GM12878 (cell line): ENCODE measurements around the gene SLC52A3. TPM values are rescaled to one million over a fixed set of nuclear protein-coding genes. Genes with fewer than 3 reads are reported as not detected.

Experiments used
- ATAC-seq: fragments of 200-7000 bp; cut with Tn5 transposase; 3 replicates; pipeline ENCODE4 v1.9.1; 2020; ENCODE audit warnings: mild to moderate bottlenecking, moderate library complexity
- BruUV-seq: library from RNA; stranded (reverse); fragments of 400-500 nt; replicated peaks from 2 replicates; lab custom pipeline; 2021; lab: Mats Ljungman, UMichigan
- CTCF ChIA-PET: fragments of 300-600 bp; sonication (Branson Sonifier 250); formaldehyde crosslinking; extraction: SDS; loops from one replicate; lab custom pipeline; 2021; ENCODE audit warnings: inconsistent platforms; lab: Yijun Ruan, JAX
- POLR2A ChIA-PET: fragments of 350-600 bp; formaldehyde crosslinking; extraction: SDS; loops from one replicate; lab custom pipeline; 2021; ENCODE audit warnings: inconsistent platforms; lab: Charles Lee
- RAD21 ChIA-PET: fragments of 300-600 bp; sonication (Branson Sonifier 250); formaldehyde crosslinking; loops from one replicate; lab custom pipeline; 2023; ENCODE audit warnings: antibody characterized with exemption; ENCODE audit not compliant: unreplicated experiment; lab: Charles Lee
- SMC1A ChIA-PET: fragments of 300-600 bp; sonication (Branson Sonifier 250); formaldehyde crosslinking; loops from one replicate; lab custom pipeline; 2023; ENCODE audit not compliant: unreplicated experiment, uncharacterized antibody; lab: Charles Lee
- DNase-seq: peaks from one replicate; pipeline ENCODE4 v3.0.0-alpha.2; 2011; ENCODE audit warnings: low read depth, low spot score
- FAIRE-seq: peaks from 3 replicates; lab custom pipeline; 2011; peaks lifted over from hg19 to GRCh38; lab: Jason Lieb, UNC
- H2AFZ ChIP-seq: 2 replicates; pipeline ENCODE4 v1.6.0; 2011; ENCODE audit warnings: low read depth, low read length, control low read depth; ENCODE audit not compliant: control insufficient read depth
- H3K27ac ChIP-seq: 2 replicates; pipeline ENCODE4 v1.5.1; 2011; ENCODE audit warnings: control low read depth; ENCODE audit not compliant: control insufficient read depth, insufficient read depth
- H3K27me3 ChIP-seq, 2 experiments: replicated peaks in 1 of 2; 2 replicates each; pipeline versions ENCODE4 v1.6.0 to v1.6.1; 2011; ENCODE audit warnings: low read length in 1 of 2; ENCODE audit not compliant: control insufficient read depth in 2 of 2, insufficient read depth in 2 of 2
- H3K36me3 ChIP-seq, 2 experiments: 2 replicates each; pipeline ENCODE4 v1.5.1; 2011; ENCODE audit warnings: low read length in 1 of 2; ENCODE audit not compliant: control insufficient read depth in 2 of 2, insufficient read depth in 2 of 2
- H3K4me1 ChIP-seq: 2 replicates; pipeline ENCODE4 v1.6.1; 2011; ENCODE audit warnings: mild to moderate bottlenecking, low read length, moderate library complexity, mixed read lengths; ENCODE audit not compliant: control insufficient read depth, insufficient read depth
- H3K4me2 ChIP-seq: 2 replicates; pipeline ENCODE4 v1.6.0; 2011; ENCODE audit warnings: control low read depth; ENCODE audit not compliant: control insufficient read depth, insufficient read depth
- H3K4me3 ChIP-seq: fragments of 200-600 bp; sonication (generic); 2 replicates; pipeline ENCODE4 v1.5.1; 2016
- H3K79me2 ChIP-seq: 2 replicates; pipeline ENCODE4 v1.6.0; 2011; ENCODE audit warnings: low read length; ENCODE audit not compliant: control insufficient read depth, insufficient read depth
- H3K9ac ChIP-seq: 2 replicates; pipeline ENCODE4 v1.8.0; 2011; ENCODE audit warnings: low read length, control low read depth, mixed read lengths; ENCODE audit not compliant: control insufficient read depth, insufficient read depth
- H3K9me3 ChIP-seq: replicated peaks from 3 replicates; pipeline ENCODE4 v1.5.1; 2011; ENCODE audit warnings: mild to moderate bottlenecking, low read length; ENCODE audit not compliant: control insufficient read depth, insufficient read depth
- H4K20me1 ChIP-seq: 2 replicates; pipeline ENCODE4 v1.6.0; 2011; ENCODE audit not compliant: control insufficient read depth, insufficient read depth
- JUNB ChIP-seq: IDR thresholded peaks from 2 replicates; pipeline ENCODE4 v1.6.1; 2016; ENCODE audit warnings: antibody characterized with exemption, mild to moderate bottlenecking
- PML ChIP-seq: IDR thresholded peaks from 2 replicates; pipeline ENCODE4 v1.6.1; 2012; ENCODE audit warnings: low read length, inconsistent platforms
- RAD21 ChIP-seq: IDR thresholded peaks from 2 replicates; pipeline ENCODE4 v1.6.1; 2011; ENCODE audit warnings: mild to moderate bottlenecking, low read depth, low read length, moderate library complexity; ENCODE audit not compliant: insufficient read depth
- WGBS: methylation state at CpG from one replicate; pipeline ENCODE4 v1.1.6; 2016; ENCODE audit warnings: low lambda C conversion rate; ENCODE audit not compliant: insufficient replicate concordance, insufficient coverage; ENCODE audit errors: missing lambda C conversion rate; 5-methylcytosine and 5-hydroxymethylcytosine counted together
- in situ Hi-C: fragments of 300-500 bp; cut with MboI; formaldehyde crosslinking; loops from 9 replicates; pipeline ENCODE4 v1.14.3; 2018; ENCODE audit warnings: mixed read lengths
- intact Hi-C: fragments of 100-400 bp; cut with micrococcal nuclease; formaldehyde crosslinking; loops from one replicate; pipeline ENCODE4 v1.14.2; 2022; ENCODE audit not compliant: unreplicated experiment
- polyA plus RNA-seq, 11 experiments: library from polyadenylated mRNA; depleted of rRNA in 4 of 11; unstranded in 6 of 11; stranded (reverse) in 5 of 11; fragments of >200 nt; fragmentation: Nextera tagmentation in 4 of 11; fragmentation: Illumina TruSeq in 1 of 11; extraction: Ambion mirVana in 4 of 11; extraction: Trizol in 1 of 11; gene quantifications; 1 replicate in 1 of 11; 2 replicates in 10 of 11; pipeline versions ENCODE4 v1.2.1 to v1.2.3, GENCODE V29; 2011 to 2016; ENCODE audit warnings: inconsistent platforms in 2 of 11, missing spikeins in 2 of 11, low read depth in 1 of 11
- total RNA-seq, 4 experiments: library from RNA; depleted of rRNA in 3 of 4; stranded (reverse); fragments of >200 nt in 3 of 4; fragmentation: Illumina TruSeq in 1 of 4; extraction: Trizol in 1 of 4; gene quantifications; 2 replicates each; pipeline versions ENCODE4 v1.2.1 to v1.2.3, GENCODE V29; 2013 to 2021
- TF ChIP-seq, protein P1 (sequence below): fragments of 450-650 bp; IDR thresholded peaks from 2 replicates; pipeline ENCODE4 v1.6.1; 2017; ENCODE audit warnings: low read depth, mild to moderate bottlenecking, moderate library complexity
- TF ChIP-seq, protein P2 (sequence below): fragments of 450-650 bp; formaldehyde crosslinking; IDR thresholded peaks from 2 replicates; pipeline ENCODE4 v1.4.0; 2022; ENCODE audit warnings: mild to moderate bottlenecking, moderate library complexity

The SLC52A3 gene
- total and polyA plus RNA-seq, 10 of the 15 experiments (the other 5 are each of a cell fraction or from before 2014, with no cell fraction given) = not detected

DNA sequence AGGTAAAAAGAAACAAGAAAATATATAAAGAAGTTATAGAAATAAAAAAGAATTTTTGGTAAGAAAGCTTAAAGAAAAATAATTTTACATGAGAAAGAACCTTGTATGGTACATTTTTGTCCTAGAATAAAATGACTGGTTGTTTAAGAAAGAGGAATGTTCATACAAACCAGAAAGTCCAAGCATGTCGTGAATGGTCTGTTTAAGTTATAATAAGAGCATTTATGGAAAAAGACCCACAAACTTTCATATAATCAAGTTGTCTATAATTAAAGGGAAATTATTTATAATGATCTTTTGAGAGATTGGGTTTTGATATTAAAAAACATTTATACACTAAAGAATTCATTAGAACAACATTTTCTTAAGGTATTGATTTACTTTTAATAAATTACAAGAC lies 37.4 kb upstream of the SLC52A3 start:
- no peak overlapping the region for H3K4me2 ChIP-seq
- no peak overlapping the region for H3K9ac ChIP-seq
- FAIRE-seq = no peak
- H3K27ac ChIP-seq = no peak overlapping the region
- no peaks in the 10 kb centered on the region for H3K27me3 ChIP-seq
- no peak for ATAC-seq
- 0% methylated on average over 1 of the region's 1 CpG for WGBS
- no peaks in the 10 kb centered on the region for H3K4me1 ChIP-seq
- BruUV-seq = no TSS peak
- ChIA-PET CTCF (interaction anchor here (0.9 to 1.8 kb wide), 5 partner anchors 9 to 154 kb away, joined by 3 to 4 read pairs (median 4); no protein-coding TSS in a partner anchor), POLR2A (no interaction called here), RAD21 (no interaction called here), SMC1A (interaction anchor here (1.3 to 1.9 kb wide), 2 partner anchors 9 to 150 kb away, joined by 5 to 7 read pairs; no protein-coding TSS in a partner anchor)
- no peaks in the 10 kb centered on the region for H3K79me2 ChIP-seq
- TF ChIP-seq JUNB (no peak), PML (no peak), RAD21 (no peak)
- TF ChIP-seq, protein P1, sequence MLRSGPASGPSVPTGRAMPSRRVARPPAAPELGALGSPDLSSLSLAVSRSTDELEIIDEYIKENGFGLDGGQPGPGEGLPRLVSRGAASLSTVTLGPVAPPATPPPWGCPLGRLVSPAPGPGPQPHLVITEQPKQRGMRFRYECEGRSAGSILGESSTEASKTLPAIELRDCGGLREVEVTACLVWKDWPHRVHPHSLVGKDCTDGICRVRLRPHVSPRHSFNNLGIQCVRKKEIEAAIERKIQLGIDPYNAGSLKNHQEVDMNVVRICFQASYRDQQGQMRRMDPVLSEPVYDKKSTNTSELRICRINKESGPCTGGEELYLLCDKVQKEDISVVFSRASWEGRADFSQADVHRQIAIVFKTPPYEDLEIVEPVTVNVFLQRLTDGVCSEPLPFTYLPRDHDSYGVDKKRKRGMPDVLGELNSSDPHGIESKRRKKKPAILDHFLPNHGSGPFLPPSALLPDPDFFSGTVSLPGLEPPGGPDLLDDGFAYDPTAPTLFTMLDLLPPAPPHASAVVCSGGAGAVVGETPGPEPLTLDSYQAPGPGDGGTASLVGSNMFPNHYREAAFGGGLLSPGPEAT = no peak
- TF ChIP-seq, protein P2, sequence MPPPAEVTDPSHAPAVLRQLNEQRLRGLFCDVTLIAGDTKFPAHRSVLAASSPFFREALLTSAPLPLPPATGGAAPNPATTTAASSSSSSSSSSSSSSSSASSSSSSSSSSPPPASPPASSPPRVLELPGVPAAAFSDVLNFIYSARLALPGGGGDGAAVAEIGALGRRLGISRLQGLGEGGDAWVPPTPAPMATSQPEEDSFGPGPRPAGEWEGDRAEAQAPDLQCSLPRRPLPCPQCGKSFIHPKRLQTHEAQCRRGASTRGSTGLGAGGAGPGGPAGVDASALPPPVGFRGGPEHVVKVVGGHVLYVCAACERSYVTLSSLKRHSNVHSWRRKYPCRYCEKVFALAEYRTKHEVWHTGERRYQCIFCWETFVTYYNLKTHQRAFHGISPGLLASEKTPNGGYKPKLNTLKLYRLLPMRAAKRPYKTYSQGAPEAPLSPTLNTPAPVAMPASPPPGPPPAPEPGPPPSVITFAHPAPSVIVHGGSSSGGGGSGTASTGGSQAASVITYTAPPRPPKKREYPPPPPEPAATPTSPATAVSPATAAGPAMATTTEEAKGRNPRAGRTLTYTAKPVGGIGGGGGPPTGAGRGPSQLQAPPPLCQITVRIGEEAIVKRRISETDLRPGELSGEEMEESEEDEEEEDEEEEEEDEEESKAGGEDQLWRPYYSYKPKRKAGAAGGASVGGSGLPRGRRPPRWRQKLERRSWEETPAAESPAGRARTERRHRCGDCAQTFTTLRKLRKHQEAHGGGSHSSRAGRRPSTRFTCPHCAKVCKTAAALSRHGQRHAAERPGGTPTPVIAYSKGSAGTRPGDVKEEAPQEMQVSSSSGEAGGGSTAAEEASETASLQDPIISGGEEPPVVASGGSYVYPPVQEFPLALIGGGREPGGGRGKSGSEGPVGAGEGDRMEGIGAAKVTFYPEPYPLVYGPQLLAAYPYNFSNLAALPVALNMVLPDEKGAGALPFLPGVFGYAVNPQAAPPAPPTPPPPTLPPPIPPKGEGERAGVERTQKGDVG (CRISPR knock-in tag) = no peak
- in situ Hi-C loops = no loop called here
- H3K4me3 ChIP-seq = no peak overlapping the region
- H3K36me3 ChIP-seq = no peaks in the 10 kb centered on the region
- H2AFZ ChIP-seq = no peak overlapping the region
- intact Hi-C loops = no loop called here
- no peaks in the 10 kb centered on the region; the same call in 2 of the 3 replicates for H3K9me3 ChIP-seq
- no peaks in the 10 kb centered on the region for H4K20me1 ChIP-seq
- no peak for DNase-seq
